Activated T-helper 17 cell treated with anti-CD3 and anti-CD28 coated beads, Interleukin-2, amount 50 U/mL, for 72 hours (primary cell): ENCODE measurements around the gene CACNA1B. TPM values are rescaled to one million over a fixed set of nuclear protein-coding genes. Genes with fewer than 3 reads are reported as not detected.
"Not testable (repeated sequence)": the region's sequence is repeated elsewhere in the genome, so short reads cannot be mapped to it uniquely, and the experiment has no call there.

Experiments used
- ATAC-seq: fragments of 150-1000 bp; cut with Tn5 transposase; replicated peaks from 2 replicates; pipeline ENCODE4 v1.10.0; 2021; ENCODE audit warnings: mild to moderate bottlenecking, moderate library complexity
- H3K27ac Mint-ChIP-seq: one replicate; pipeline ENCODE4 v1.8.0; 2022; ENCODE audit warnings: mixed read lengths
- H3K27me3 Mint-ChIP-seq: one replicate; pipeline ENCODE4 v1.8.0; 2022; ENCODE audit warnings: mixed read lengths
- H3K36me3 Mint-ChIP-seq: one replicate; pipeline ENCODE4 v1.8.0; 2022; ENCODE audit warnings: low read depth, mild to moderate bottlenecking, mixed read lengths
- H3K4me1 Mint-ChIP-seq: one replicate; pipeline ENCODE4 v1.8.0; 2022; ENCODE audit warnings: mixed read lengths
- H3K4me3 Mint-ChIP-seq: one replicate; pipeline ENCODE4 v1.8.0; 2022; ENCODE audit warnings: mild to moderate bottlenecking, mixed read lengths
- H3K9me3 Mint-ChIP-seq: one replicate; pipeline ENCODE4 v1.8.0; 2022; ENCODE audit warnings: mixed read lengths
- total RNA-seq, 2 donors: library from RNA; stranded (reverse); gene quantifications; one replicate each; pipeline ENCODE4 v1.2.3, GENCODE V29; 2022

The CACNA1B gene
- total RNA-seq, 2 donors from 2014 or later, result 0.16 TPM; not detected in 1

- H3K36me3 Mint-ChIP-seq, H3K27ac Mint-ChIP-seq, ATAC-seq, H3K4me1 Mint-ChIP-seq, H3K27me3 Mint-ChIP-seq, H3K9me3 Mint-ChIP-seq, H3K4me3 Mint-ChIP-seq: not testable (repeated sequence)
These were observed 13.4 kb downstream of the CACNA1B start for GRCh38 chr9:137890768-137891587.

- no peak overlapping the region for H3K27ac Mint-ChIP-seq
- ATAC-seq, result no peak
- H3K27me3 Mint-ChIP-seq, result peaks cover 2% of the 10 kb centered on the region
- no peaks in the 10 kb centered on the region for H3K4me1 Mint-ChIP-seq
- H3K36me3 Mint-ChIP-seq, result no peaks in the 10 kb centered on the region
- H3K9me3 Mint-ChIP-seq, result no peaks in the 10 kb centered on the region
- no peak overlapping the region for H3K4me3 Mint-ChIP-seq
These were observed 14.2 kb downstream of the CACNA1B start for GRCh38 chr9:137891588-137892423.

GRCh38 chr9:137892424-137893191, 15.0 kb downstream of the CACNA1B start:
- no peaks in the 10 kb centered on the region for H3K36me3 Mint-ChIP-seq
- H3K9me3 Mint-ChIP-seq, result no peaks in the 10 kb centered on the region
- ATAC-seq, result no peak
- H3K27me3 Mint-ChIP-seq, result peaks cover 4% of the 10 kb centered on the region
- no peak overlapping the region for H3K27ac Mint-ChIP-seq
- no peak overlapping the region for H3K4me3 Mint-ChIP-seq
- no peaks in the 10 kb centered on the region for H3K4me1 Mint-ChIP-seq

GRCh38 chr9:137893670-137894069, 16.1 kb downstream of the CACNA1B start:
- Mint-ChIP-seq H3K4me1 (no peaks in the 10 kb centered on the region), H3K36me3 (no peaks in the 10 kb centered on the region), H3K27ac (no peak overlapping the region), H3K4me3 (no peak overlapping the region), H3K27me3 (peaks cover 4% of the 10 kb centered on the region), H3K9me3 (no peaks in the 10 kb centered on the region)
- ATAC-seq, result no peak

DNA sequence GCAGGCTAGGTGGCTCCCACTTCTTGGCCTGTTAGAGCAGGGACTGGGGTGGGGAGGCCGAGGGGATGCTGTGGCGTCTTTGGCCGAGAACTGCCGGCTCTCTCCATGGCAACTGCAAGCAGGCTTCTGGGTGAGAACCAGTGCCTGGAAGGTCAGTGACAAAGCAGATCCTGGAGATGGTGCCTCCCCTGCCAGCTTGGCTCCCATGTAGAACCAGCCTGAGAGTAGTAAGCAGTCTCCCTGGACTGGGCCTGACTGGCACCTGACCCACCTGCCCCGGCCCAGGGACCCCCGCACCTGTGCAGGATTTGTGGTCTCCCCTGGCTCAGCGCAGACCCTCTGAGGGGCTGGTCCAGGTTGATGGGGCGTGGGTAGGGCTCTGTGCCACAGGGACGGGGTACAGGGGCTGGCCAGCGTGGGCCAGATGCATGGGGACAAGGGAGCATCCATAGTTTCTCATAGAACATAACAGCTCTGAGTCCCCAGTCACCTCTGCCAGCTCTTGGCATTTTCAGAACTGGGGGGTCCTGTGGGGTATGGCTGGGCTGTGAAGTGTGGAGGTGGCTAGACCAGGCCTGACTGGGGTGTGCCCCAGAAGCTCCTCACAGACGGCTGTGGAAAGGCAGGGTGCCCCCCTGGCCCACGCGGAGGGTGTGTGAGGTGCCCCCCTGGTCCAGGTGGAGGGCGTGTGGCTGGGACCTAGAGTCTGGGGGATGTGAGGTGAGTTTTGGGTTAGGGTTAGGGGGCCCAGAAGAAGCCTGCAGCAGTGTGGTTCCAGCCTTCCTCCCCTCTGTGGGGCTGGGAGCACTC, 22.2 kb downstream of the CACNA1B start:
- no peaks in the 10 kb centered on the region for H3K4me1 Mint-ChIP-seq

DNA sequence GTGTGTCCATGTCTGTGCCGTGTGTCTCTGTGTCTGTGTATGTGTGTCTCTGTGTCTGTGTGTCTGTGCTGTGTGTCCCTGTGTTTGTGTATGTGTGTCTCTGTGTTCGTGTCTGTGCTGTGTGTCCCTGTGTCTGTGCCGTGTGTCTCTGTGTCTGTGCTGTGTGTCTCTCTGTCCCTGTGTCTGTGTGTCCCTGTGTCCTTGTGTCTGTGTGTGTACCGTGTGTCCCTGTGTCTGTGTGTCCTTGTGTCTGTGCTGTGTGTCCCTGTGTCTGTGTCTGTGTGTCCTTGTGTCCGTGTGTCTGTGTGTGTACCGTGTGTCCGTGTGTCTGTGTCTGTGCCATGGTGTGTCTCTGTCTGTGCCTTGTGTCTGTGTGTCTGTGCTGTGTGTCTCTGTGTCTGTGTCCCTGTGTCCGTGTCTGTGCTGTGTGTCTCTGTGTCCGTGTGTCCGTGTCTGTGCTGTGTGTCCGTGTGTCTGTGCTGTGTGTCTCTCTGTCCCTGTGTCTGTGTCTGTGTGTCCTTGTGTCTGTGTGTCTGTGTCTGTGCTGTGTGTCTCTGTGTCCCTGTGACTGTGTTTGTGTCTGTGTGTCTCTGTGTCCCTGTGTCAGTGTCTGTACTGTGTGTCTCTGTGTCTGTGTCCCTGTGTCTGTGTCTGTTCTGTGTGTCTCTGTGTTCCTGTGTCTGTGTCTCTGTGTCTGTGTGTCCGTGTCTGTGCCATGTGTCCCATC, 23.2 kb downstream of the CACNA1B start:
- H3K4me1 Mint-ChIP-seq, result no peaks in the 10 kb centered on the region

More for the DNA sequence above, 22.2 kb downstream of the CACNA1B start:
- Mint-ChIP-seq H3K27ac (no peak overlapping the region), H3K9me3 (no peaks in the 10 kb centered on the region), H3K4me3 (no peak overlapping the region), H3K27me3 (peaks cover 11% of the 10 kb centered on the region), H3K36me3 (no peaks in the 10 kb centered on the region)
- ATAC-seq, result no peak

GRCh38 chr9:137902646-137903045, 25.1 kb downstream of the CACNA1B start:
- ATAC-seq, result no peak
- no peaks in the 10 kb centered on the region for H3K4me1 Mint-ChIP-seq
- peaks cover 10% of the 10 kb centered on the region for H3K27me3 Mint-ChIP-seq
- H3K27ac Mint-ChIP-seq, result no peak overlapping the region
- no peak overlapping the region for H3K4me3 Mint-ChIP-seq
- H3K9me3 Mint-ChIP-seq, result no peaks in the 10 kb centered on the region
- no peaks in the 10 kb centered on the region for H3K36me3 Mint-ChIP-seq

More for the DNA sequence above, 23.2 kb downstream of the CACNA1B start:
- peaks cover 11% of the 10 kb centered on the region for H3K27me3 Mint-ChIP-seq
- no peak overlapping the region for H3K4me3 Mint-ChIP-seq
- ATAC-seq, result no peak
- H3K27ac Mint-ChIP-seq, result no peak overlapping the region
- no peaks in the 10 kb centered on the region for H3K36me3 Mint-ChIP-seq
- no peaks in the 10 kb centered on the region for H3K9me3 Mint-ChIP-seq

GRCh38 chr9:137905740-137906139, 28.2 kb downstream of the CACNA1B start:
- Mint-ChIP-seq H3K27ac (no peak overlapping the region), H3K4me3 (no peak overlapping the region), H3K9me3 (no peaks in the 10 kb centered on the region), H3K4me1 (no peaks in the 10 kb centered on the region), H3K36me3 (no peaks in the 10 kb centered on the region), H3K27me3 (peaks cover 14% of the 10 kb centered on the region)
- no peak for ATAC-seq

DNA sequence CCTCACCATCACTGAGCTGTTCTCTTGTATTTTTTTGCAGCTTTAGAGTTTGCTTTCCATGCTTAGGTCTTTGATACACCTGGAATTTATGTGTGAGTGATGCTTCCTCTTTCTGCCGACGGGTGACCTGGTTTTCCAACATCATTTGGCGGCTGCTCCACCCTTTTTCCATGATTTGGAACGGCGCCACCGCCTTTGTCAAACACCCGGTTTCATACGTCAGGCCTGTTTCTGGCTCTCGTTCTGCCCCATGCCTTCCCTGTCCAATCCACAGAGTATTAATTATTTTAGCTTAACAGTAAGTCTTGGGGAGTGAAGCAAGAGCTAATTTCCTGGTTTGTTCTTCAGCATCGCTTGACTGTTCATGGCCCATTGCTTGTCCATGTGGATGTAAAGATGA, 30.2 kb downstream of the CACNA1B start:
- Mint-ChIP-seq H3K4me3 (no peak overlapping the region), H3K36me3 (no peaks in the 10 kb centered on the region), H3K27me3 (peaks cover 20% of the 10 kb centered on the region), H3K27ac (no peak overlapping the region), H3K4me1 (no peaks in the 10 kb centered on the region), H3K9me3 (no peaks in the 10 kb centered on the region)
- ATAC-seq, result no peak

DNA sequence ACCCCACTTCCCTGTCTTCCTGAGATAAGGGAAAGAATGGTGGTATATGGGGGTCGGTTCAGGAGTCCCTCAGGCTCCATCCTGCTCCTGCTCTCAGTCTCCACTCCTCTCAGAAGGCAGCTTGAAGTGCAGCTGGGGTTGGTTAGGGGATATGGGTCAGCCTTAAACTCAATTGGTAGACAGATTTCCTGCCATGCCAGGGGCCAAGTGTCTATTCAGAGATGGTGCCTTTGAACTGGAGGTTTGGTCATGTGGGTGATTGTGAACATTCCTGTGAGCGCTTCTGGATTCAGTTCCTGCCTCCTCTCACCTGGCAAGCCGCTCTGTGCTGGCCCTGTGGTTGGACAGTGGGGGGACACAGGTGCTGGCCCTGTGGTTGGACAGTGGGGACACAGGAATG, 35.1 kb downstream of the CACNA1B start:
- Mint-ChIP-seq H3K4me3 (no peak overlapping the region), H3K27me3 (peaks cover 24% of the 10 kb centered on the region), H3K27ac (no peak overlapping the region), H3K4me1 (no peaks in the 10 kb centered on the region), H3K9me3 (no peaks in the 10 kb centered on the region), H3K36me3 (no peaks in the 10 kb centered on the region)
- ATAC-seq, result no peak

DNA sequence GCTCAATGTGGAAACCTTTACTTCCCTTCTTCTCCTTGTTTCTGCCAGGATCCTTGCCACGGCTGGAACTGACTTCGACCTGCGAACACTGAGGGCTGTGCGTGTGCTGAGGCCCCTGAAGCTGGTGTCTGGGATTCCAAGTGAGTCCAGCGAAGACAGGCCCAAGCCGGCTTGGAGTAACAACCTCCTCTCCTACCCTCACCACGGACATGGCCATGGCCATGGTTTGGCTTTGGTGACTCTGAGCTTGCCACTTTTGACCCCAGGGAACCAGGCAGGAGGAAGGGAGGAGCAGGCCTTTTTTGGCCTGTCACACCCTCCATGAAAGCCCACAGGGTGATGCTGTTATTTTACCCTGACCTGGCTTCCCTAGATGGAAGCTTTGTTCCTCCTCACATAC, 35.5 kb downstream of the CACNA1B start:
- Mint-ChIP-seq H3K27ac (no peak overlapping the region), H3K27me3 (peaks cover 24% of the 10 kb centered on the region), H3K4me3 (no peak overlapping the region), H3K4me1 (no peaks in the 10 kb centered on the region), H3K36me3 (no peaks in the 10 kb centered on the region), H3K9me3 (no peaks in the 10 kb centered on the region)
- ATAC-seq, result no peak

GRCh38 chr9:137913771-137914767, 36.5 kb downstream of the CACNA1B start:
- Mint-ChIP-seq H3K36me3 (no peaks in the 10 kb centered on the region), H3K4me1 (no peaks in the 10 kb centered on the region), H3K27me3 (peaks cover 24% of the 10 kb centered on the region), H3K4me3 (no peak overlapping the region), H3K27ac (no peak overlapping the region), H3K9me3 (no peaks in the 10 kb centered on the region)
- no peak for ATAC-seq
